ENCODE data around the gene COX11.

Gene COX11

DNA sequence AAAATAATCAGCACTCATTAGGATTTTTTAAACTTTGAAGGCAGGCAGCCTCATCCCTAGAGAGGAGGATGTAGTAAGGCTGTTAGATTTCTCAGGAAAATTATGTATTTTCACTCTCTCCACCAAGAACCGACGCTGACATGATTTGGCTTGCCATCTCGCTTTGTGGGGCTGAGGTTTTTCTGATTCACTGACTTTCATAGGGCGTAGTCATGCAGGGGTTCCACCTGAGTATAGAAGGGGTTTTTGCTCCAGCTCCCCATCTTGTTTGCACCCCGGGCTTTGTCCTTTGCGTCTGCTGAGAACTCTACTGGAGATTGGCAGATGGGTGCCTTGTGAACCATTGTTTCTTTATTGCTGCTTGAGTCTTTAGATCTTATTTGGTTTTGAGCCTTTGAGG lies 47.6 kb downstream of the COX11 start:
- Histone ChIP-seq H3K27ac (no peak overlapping the region), H3K36me3 (peaks cover 24 to 48% (median 24%) of the 10 kb centered on the region in 3 donors)
- intact Hi-C loops (cut with DNase I; ENCODE audit: low total_unique reads): no loop called here

GRCh38 chr17:54919425-54919824 lies 49.0 kb downstream of the COX11 start:
- Histone ChIP-seq H3K4me3 (no peak overlapping the region), H3K36me3 (peaks cover 38 to 55% (median 38%) of the 10 kb centered on the region in 3 donors), H3K27me3 (no peaks in the 10 kb centered on the region), H3K4me1 (no peaks in the 10 kb centered on the region), H3K27ac (no peak overlapping the region), H3K9me3 (peaks cover 0 to 12% (median 0%) of the 10 kb centered on the region in 3 donors)
- intact Hi-C loops (cut with DNase I; ENCODE audit: low total_unique reads): no loop called here
- no peak for DNase-seq
- TF ChIP-seq, protein P1, sequence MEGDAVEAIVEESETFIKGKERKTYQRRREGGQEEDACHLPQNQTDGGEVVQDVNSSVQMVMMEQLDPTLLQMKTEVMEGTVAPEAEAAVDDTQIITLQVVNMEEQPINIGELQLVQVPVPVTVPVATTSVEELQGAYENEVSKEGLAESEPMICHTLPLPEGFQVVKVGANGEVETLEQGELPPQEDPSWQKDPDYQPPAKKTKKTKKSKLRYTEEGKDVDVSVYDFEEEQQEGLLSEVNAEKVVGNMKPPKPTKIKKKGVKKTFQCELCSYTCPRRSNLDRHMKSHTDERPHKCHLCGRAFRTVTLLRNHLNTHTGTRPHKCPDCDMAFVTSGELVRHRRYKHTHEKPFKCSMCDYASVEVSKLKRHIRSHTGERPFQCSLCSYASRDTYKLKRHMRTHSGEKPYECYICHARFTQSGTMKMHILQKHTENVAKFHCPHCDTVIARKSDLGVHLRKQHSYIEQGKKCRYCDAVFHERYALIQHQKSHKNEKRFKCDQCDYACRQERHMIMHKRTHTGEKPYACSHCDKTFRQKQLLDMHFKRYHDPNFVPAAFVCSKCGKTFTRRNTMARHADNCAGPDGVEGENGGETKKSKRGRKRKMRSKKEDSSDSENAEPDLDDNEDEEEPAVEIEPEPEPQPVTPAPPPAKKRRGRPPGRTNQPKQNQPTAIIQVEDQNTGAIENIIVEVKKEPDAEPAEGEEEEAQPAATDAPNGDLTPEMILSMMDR (IDR thresholded peaks at IDR 0.05): no peak

More for the DNA sequence above, 47.6 kb downstream of the COX11 start:
- TF ChIP-seq, protein P1 (IDR thresholded peaks at IDR 0.05): no peak
- H3K27me3 ChIP-seq: no peaks in the 10 kb centered on the region
- peaks cover 0 to 12% (median 0%) of the 10 kb centered on the region in 3 donors for H3K9me3 ChIP-seq
- H3K4me1 ChIP-seq: no peaks in the 10 kb centered on the region
- no peak overlapping the region for H3K4me3 ChIP-seq
- no peak for DNase-seq

GRCh38 chr17:54916721-54917120 lies 51.7 kb downstream of the COX11 start:
- intact Hi-C loops (cut with DNase I; ENCODE audit: low total_unique reads): no loop called here
- TF ChIP-seq, protein P1 (IDR thresholded peaks at IDR 0.05): no peak
- Histone ChIP-seq H3K27me3 (no peaks in the 10 kb centered on the region), H3K4me3 (no peak overlapping the region), H3K27ac (no peak overlapping the region), H3K9me3 (peaks cover 0 to 12% (median 0%) of the 10 kb centered on the region in 3 donors), H3K4me1 (no peaks in the 10 kb centered on the region), H3K36me3 (peaks cover 44 to 64% (median 51%) of the 10 kb centered on the region in 3 donors)
- no peak for DNase-seq

Data from tibial artery (tissue), 4 donors.